Measurements from ENCODE around the gene RPL32.

RPL32 gene

GRCh38 chr3:12809001-12809400 is 32.4 kb downstream of the RPL32 start:
- TF ChIP-seq REST (IDR thresholded peaks at IDR 0.05; ENCODE audit: low read depth) (no peak), TCF12 (IDR thresholded peaks at IDR 0.05; ENCODE audit: low read depth) (no peak), MAX (IDR thresholded peaks at IDR 0.05) (no peak), YY1 (IDR thresholded peaks at IDR 0.05; ENCODE audit: low read depth) (no peak), USF1 (IDR thresholded peaks at IDR 0.05) (no peak), EP300 (IDR thresholded peaks at IDR 0.05; ENCODE audit: borderline replicate concordance) (no peak), CREB1 (IDR thresholded peaks at IDR 0.05; ENCODE audit: low read depth) (no peak), ZBTB7A (IDR thresholded peaks at IDR 0.05; ENCODE audit: low read depth) (no peak), FOXM1 (IDR thresholded peaks at IDR 0.05; ENCODE audit: borderline replicate concordance, low read depth) (no peak), CEBPB (IDR thresholded peaks at IDR 0.05) (no peak), EGR1 (IDR thresholded peaks at IDR 0.05) (no peak), TEAD4 (IDR thresholded peaks at IDR 0.05) (no peak), NFIC (IDR thresholded peaks at IDR 0.05) (no peak), TAF1 (IDR thresholded peaks at IDR 0.05; ENCODE audit: low read depth) (no peak), RAD21 (IDR thresholded peaks at IDR 0.05; ENCODE audit: low read depth) (no peak)

- no peak for TF ChIP-seq CEBPB (IDR thresholded peaks at IDR 0.05)
- TF ChIP-seq FOXM1 (IDR thresholded peaks at IDR 0.05; ENCODE audit: borderline replicate concordance, low read depth) = no peak
- TF ChIP-seq EGR1 (IDR thresholded peaks at IDR 0.05) = no peak
- no peak for TF ChIP-seq MAX (IDR thresholded peaks at IDR 0.05)
- TF ChIP-seq RAD21 (IDR thresholded peaks at IDR 0.05; ENCODE audit: low read depth) = no peak
- TF ChIP-seq CREB1 (IDR thresholded peaks at IDR 0.05; ENCODE audit: low read depth) = no peak
- TF ChIP-seq TCF12 (IDR thresholded peaks at IDR 0.05; ENCODE audit: low read depth) = no peak
- no peak for TF ChIP-seq REST (IDR thresholded peaks at IDR 0.05; ENCODE audit: low read depth)
- TF ChIP-seq ZBTB7A (IDR thresholded peaks at IDR 0.05; ENCODE audit: low read depth) = no peak
- no peak for TF ChIP-seq TEAD4 (IDR thresholded peaks at IDR 0.05)
- TF ChIP-seq NFIC (IDR thresholded peaks at IDR 0.05) = no peak
- no peak for TF ChIP-seq TAF1 (IDR thresholded peaks at IDR 0.05; ENCODE audit: low read depth)
- no peak for TF ChIP-seq YY1 (IDR thresholded peaks at IDR 0.05; ENCODE audit: low read depth)
- no peak for TF ChIP-seq EP300 (IDR thresholded peaks at IDR 0.05; ENCODE audit: borderline replicate concordance)
- TF ChIP-seq USF1 (IDR thresholded peaks at IDR 0.05) = no peak
Observed at GRCh38 chr3:12808587-12808986, 32.8 kb downstream of the RPL32 start.

- TF ChIP-seq CREB1 (IDR thresholded peaks at IDR 0.05; ENCODE audit: low read depth) (no peak), YY1 (IDR thresholded peaks at IDR 0.05; ENCODE audit: low read depth) (no peak), USF1 (IDR thresholded peaks at IDR 0.05) (no peak), EP300 (IDR thresholded peaks at IDR 0.05; ENCODE audit: borderline replicate concordance) (no peak), TAF1 (IDR thresholded peaks at IDR 0.05; ENCODE audit: low read depth) (no peak), TCF12 (IDR thresholded peaks at IDR 0.05; ENCODE audit: low read depth) (no peak), NFIC (IDR thresholded peaks at IDR 0.05) (no peak), TEAD4 (IDR thresholded peaks at IDR 0.05) (no peak), ZBTB7A (IDR thresholded peaks at IDR 0.05; ENCODE audit: low read depth) (no peak), RAD21 (IDR thresholded peaks at IDR 0.05; ENCODE audit: low read depth) (no peak), FOXM1 (IDR thresholded peaks at IDR 0.05; ENCODE audit: borderline replicate concordance, low read depth) (no peak), EGR1 (IDR thresholded peaks at IDR 0.05) (no peak), CEBPB (IDR thresholded peaks at IDR 0.05) (no peak), REST (IDR thresholded peaks at IDR 0.05; ENCODE audit: low read depth) (no peak), MAX (IDR thresholded peaks at IDR 0.05) (no peak)
Observed at GRCh38 chr3:12807601-12808359, 33.6 kb downstream of the RPL32 start.

Data from Ishikawa (cell line).